Nephron (organoid): ENCODE measurements around the gene STARD7.
A peak's percentile ranks its signal among the peaks of the same experiment; 100 is the strongest.

Experiments used
- H3K27ac Mint-ChIP-seq, 3 experiments: 2 replicates each; pipeline ENCODE4 v1.8.0; 2020; ENCODE audit warnings: mixed read lengths in 3 of 3, mild to moderate bottlenecking in 2 of 3, moderate library complexity in 1 of 3
- H3K27me3 Mint-ChIP-seq: 2 replicates; pipeline ENCODE4 v1.8.0; 2021; ENCODE audit warnings: low read depth, mild to moderate bottlenecking, moderate library complexity, mixed read lengths
- H3K36me3 Mint-ChIP-seq: 2 replicates; pipeline ENCODE4 v1.8.0; 2020; ENCODE audit warnings: low read depth, mixed read lengths
- H3K4me1 Mint-ChIP-seq: 2 replicates; pipeline ENCODE4 v1.8.0; 2020; ENCODE audit warnings: mixed read lengths
- H3K4me3 Mint-ChIP-seq, 3 experiments: 2 replicates each; pipeline ENCODE4 v1.8.0; 2020; ENCODE audit warnings: mild to moderate bottlenecking in 3 of 3, mixed read lengths in 3 of 3, moderate library complexity in 2 of 3
- H3K9me3 Mint-ChIP-seq: 2 replicates; pipeline ENCODE4 v1.8.0; 2020; ENCODE audit warnings: mixed read lengths
- CTCF ChIP-seq, 3 experiments: fragments of 200-600 bp; sonication (generic); IDR thresholded peaks; one replicate each; pipeline ENCODE4 v1.5.0; 2021; ENCODE audit warnings: antibody characterized with exemption in 3 of 3; ENCODE audit not compliant: unreplicated experiment in 3 of 3

STARD7 gene

DNA sequence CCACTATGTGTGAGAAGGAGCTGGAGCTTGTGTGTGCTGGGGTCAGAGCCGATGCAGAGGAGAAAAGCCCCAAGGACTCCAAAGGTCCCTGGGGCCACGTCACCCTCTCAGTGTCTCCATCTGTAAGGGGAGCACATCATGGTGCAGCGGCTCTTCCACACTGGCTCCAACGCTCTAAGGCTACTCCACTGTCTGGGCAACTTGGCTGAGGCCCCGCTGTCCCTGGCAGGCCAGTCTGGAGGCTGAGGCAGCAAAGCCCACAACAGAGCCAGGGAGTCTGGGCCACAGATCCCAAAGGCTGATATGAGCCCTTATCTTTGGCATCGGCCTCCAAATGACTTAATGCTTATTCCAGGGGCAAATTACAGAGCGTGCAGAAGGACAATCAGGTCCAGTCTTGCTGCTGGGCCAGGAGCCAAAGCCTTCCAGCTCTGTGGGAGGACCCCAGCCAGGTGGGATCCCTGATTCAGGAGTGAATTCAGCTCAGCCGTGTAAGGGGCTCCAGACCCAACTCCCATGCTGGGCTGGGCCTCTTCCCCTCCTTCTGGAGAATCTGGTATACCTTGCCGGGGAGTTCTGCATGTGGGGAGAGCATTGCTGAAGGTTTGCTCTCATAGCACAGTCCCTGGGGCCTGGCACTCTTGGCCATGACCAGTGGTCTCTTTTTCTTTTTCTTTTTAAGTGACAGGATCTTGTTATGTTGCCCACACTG lies 61.6 kb downstream of the STARD7 start:
- Mint-ChIP-seq H3K9me3 (no peaks in the 10 kb centered on the region), H3K36me3 (no peaks in the 10 kb centered on the region), H3K27me3 (peaks cover 8% of the 10 kb centered on the region), H3K27ac (peak overlapping the region; percentile 94 to 95 (median 94)), H3K4me3 (peak overlapping the region; percentile 68 to 84 (median 77)), H3K4me1 (peaks cover 42% of the 10 kb centered on the region)
- TF ChIP-seq CTCF (IDR thresholded peaks at IDR 0.05; ENCODE audit: unreplicated experiment in 3 of 3): no peak

DNA sequence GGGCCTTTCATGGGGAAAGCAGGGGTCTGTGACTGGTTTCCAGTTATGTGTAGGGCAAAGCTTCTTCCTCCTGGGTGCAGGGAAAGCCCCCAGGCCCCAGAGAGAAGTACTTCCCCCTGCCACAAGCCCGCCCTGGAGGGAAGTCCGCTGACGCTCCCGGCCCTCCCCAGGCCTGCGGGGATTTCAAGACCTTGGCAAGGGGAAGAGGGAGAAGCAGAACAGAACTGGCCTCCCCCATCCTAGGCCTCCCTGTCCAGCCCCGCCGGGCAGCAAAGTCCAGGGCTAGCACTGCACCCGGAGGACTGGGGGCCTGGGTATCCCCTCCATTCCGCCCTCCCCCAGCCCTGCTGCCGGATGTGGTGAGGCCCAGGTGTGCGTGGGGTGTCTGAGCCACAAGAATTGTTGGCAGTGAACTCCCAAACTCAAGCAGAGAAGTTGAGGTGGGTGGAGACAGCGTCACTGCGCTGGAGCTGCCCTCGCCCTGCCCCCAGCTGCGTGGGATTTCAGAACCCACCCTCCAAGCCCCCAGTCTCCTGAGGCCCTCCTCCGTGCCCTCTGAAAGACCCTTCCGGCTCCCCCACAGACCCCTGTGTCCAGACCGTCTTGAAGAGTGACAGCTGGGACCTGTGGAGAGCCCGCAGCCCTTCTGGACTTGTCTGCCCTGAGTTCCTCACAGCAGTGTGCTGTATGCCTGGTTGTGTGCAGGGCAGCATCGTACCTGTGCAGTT lies 62.3 kb downstream of the STARD7 start:
- H3K27me3 Mint-ChIP-seq: peaks cover 8% of the 10 kb centered on the region
- peak overlapping the region; percentile 94 to 95 (median 94) for H3K27ac Mint-ChIP-seq
- no peaks in the 10 kb centered on the region for H3K9me3 Mint-ChIP-seq
- H3K4me3 Mint-ChIP-seq: peak overlapping the region; percentile 68 to 84 (median 83)
- TF ChIP-seq CTCF (IDR thresholded peaks at IDR 0.05; ENCODE audit: unreplicated experiment in 3 of 3): no peak
- no peaks in the 10 kb centered on the region for H3K36me3 Mint-ChIP-seq
- peaks cover 39% of the 10 kb centered on the region for H3K4me1 Mint-ChIP-seq

- Mint-ChIP-seq H3K4me3 (peak overlapping the region; percentile 67 to 84 (median 83)), H3K27ac (peak overlapping the region; percentile 94 to 95 (median 94)), H3K36me3 (no peaks in the 10 kb centered on the region), H3K27me3 (peaks cover 8% of the 10 kb centered on the region), H3K4me1 (peaks cover 39% of the 10 kb centered on the region), H3K9me3 (no peaks in the 10 kb centered on the region)
- TF ChIP-seq CTCF (IDR thresholded peaks at IDR 0.05; ENCODE audit: unreplicated experiment in 3 of 3): no peak
Observed at GRCh38 chr2:96145848-96146152, 62.8 kb downstream of the STARD7 start.

DNA sequence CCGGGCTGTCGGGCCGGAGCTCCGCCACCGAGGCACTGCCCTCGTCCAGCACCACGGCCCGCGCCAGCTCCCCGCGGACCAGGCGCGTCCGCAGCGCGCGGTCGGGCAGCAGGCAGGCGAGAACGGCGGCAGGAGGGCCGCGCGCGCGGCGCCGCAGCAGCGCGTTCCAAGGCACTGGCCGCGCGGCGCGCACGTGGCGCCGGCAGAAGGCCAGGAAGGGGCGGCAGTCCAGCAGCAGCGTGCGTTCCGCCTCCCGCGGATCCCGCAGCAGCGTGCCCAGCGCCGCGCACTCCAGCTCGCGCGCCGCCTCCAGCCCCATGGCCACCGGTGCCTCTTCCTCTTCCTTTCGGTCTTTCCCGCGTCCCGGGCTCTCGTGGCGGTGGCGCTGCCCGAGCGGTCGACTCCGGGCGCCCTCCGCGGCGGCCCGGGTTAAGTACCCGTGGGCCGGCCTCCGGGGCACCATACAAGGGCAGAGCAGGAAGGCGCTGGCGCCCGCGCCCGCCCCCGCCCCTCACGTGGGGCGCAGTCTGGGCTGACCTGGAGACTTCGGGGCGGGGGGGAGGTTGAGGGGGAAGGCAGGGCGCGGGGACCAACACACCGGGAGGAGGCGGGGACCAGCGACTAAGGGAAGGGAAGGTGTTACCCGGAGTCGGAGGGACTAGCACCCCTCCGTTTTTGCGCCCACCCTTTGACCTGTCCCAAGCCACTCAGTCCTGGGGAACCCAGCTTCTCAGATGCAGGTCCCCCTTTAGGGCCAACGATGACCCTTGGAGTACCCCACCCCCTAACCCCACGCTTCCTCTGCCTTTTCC lies 63.4 kb downstream of the STARD7 start, which contains the start of gene DUSP2:
DUSP2 (minus strand) TSS at position 405 of the 812 bp plus-strand sequence; CDS start at position 319, 86 bp downstream.
- Mint-ChIP-seq H3K27me3 (peaks cover 8% of the 10 kb centered on the region), H3K9me3 (no peaks in the 10 kb centered on the region), H3K36me3 (no peaks in the 10 kb centered on the region), H3K4me1 (peaks cover 39% of the 10 kb centered on the region), H3K4me3 (peak within 1 kb of the TSS; percentile 81 to 88 (median 85)), H3K27ac (peak within 1 kb of the TSS; percentile 94 to 95 (median 94))
- TF ChIP-seq CTCF (IDR thresholded peaks at IDR 0.05; ENCODE audit: unreplicated experiment in 3 of 3): no peak

GRCh38 chr2:96144481-96145035 lies 64.1 kb downstream of the STARD7 start:
- Mint-ChIP-seq H3K27ac (peak overlapping the region; percentile 40 to 73 (median 64)), H3K9me3 (no peaks in the 10 kb centered on the region), H3K4me3 (peak overlapping the region; percentile 81 to 88 (median 85)), H3K4me1 (peaks cover 39% of the 10 kb centered on the region), H3K36me3 (no peaks in the 10 kb centered on the region), H3K27me3 (peaks cover 8% of the 10 kb centered on the region)
- TF ChIP-seq CTCF (IDR thresholded peaks at IDR 0.05; ENCODE audit: unreplicated experiment in 3 of 3): peak in 1 of 3 experiments; percentile 1
